Measurements from ENCODE around the gene TMEM259. TPM values are rescaled to one million over a fixed set of nuclear protein-coding genes. Genes with fewer than 3 reads are reported as not detected.

TMEM259 gene
- total and polyA plus RNA-seq, 2 of the 13 experiments (the other 11 are each of a cell fraction or from before 2014, with no cell fraction given): 64.7 to 164 TPM

DNA sequence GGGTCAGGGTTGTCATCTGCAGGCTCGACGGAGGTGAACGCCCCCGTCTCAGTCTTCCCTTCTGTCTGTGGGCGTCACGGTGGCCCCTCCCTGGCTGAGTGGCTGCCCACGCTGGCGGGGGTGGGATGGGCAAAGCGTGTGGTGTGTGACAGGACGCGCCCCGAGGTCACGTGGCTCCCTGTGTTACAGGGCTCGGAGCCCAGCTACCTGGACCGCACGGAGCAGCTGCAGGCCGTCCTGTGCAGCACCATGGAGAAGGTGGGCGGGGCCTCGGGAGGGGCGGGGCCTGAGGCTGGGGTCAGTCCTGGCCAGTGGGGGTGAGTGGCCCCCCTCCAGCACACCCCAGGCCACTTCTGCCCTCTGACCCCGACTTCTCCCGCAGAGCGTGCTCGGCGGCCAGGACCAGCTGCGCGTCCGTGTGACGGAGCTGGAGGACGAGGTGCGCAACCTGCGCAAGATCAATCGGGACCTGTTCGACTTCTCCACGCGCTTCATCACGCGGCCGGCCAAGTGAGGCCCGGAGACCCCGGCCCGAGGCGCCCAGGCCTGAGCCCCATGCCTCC, 27.0 kb downstream of the TMEM259 start (continued):
- no peak for TF ChIP-seq ZNF256 (CRISPR knock-in tag; conservative IDR thresholded peaks at IDR 0.05)
- TF ChIP-seq ONECUT2 (CRISPR knock-in tag; IDR thresholded peaks at IDR 0.05): no peak
- TF ChIP-seq HNRNPH1 (optimal IDR thresholded peaks at IDR 0.05; ENCODE audit: low read depth, low read length): no peak
- TF ChIP-seq HDAC6 (IDR thresholded peaks at IDR 0.05; ENCODE audit: low read depth, low read length): no peak
- TF ChIP-seq NR1H2 (CRISPR knock-in tag; IDR thresholded peaks at IDR 0.05; ENCODE audit: borderline replicate concordance, low read depth): no peak
- TF ChIP-seq, protein P1, sequence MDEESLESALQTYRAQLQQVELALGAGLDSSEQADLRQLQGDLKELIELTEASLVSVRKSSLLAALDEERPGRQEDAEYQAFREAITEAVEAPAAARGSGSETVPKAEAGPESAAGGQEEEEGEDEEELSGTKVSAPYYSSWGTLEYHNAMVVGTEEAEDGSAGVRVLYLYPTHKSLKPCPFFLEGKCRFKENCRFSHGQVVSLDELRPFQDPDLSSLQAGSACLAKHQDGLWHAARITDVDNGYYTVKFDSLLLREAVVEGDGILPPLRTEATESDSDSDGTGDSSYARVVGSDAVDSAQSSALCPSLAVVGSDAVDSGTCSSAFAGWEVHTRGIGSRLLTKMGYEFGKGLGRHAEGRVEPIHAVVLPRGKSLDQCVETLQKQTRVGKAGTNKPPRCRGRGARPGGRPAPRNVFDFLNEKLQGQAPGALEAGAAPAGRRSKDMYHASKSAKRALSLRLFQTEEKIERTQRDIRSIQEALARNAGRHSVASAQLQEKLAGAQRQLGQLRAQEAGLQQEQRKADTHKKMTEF (CRISPR knock-in tag; IDR thresholded peaks at IDR 0.05): no peak
- TF ChIP-seq NR2F1 (CRISPR knock-in tag; IDR thresholded peaks at IDR 0.05): no peak
- 0 out of 2 replicates have a peak, but pooled peaks have one; percentile 17 for TF ChIP-seq ZNF230 (CRISPR knock-in tag; IDR thresholded peaks at IDR 0.05)
- no peak for TF ChIP-seq CEBPB (IDR thresholded peaks at IDR 0.05; ENCODE audit: borderline replicate concordance, low read depth, low read length)
- TF ChIP-seq NRL (CRISPR knock-in tag; IDR thresholded peaks at IDR 0.05; ENCODE audit: borderline replicate concordance): no peak; the same call in 1 of the 2 replicates
- TF ChIP-seq ZBTB46 (CRISPR knock-in tag; IDR thresholded peaks at IDR 0.05; ENCODE audit: borderline replicate concordance): no peak
- TF ChIP-seq PREB (CRISPR knock-in tag; IDR thresholded peaks at IDR 0.05): no peak
- no peak for TF ChIP-seq NR2C2 (CRISPR knock-in tag; IDR thresholded peaks at IDR 0.05; ENCODE audit: borderline replicate concordance)
- peak; percentile 3 for TF ChIP-seq AGO1 (IDR thresholded peaks at IDR 0.05; ENCODE audit: low read depth, low read length, poor library complexity, severe bottlenecking)
- TF ChIP-seq ARNT (IDR thresholded peaks at IDR 0.05): no peak
- TF ChIP-seq ZNF746 (CRISPR knock-in tag; IDR thresholded peaks at IDR 0.05): no peak
- peak; percentile 87 for TF ChIP-seq AGO2 (optimal IDR thresholded peaks at IDR 0.05; ENCODE audit: low read depth, low read length)
- no peak for TF ChIP-seq YEATS2 (CRISPR knock-in tag; IDR thresholded peaks at IDR 0.05; ENCODE audit: borderline replicate concordance)
- no peak for TF ChIP-seq TCF7 (IDR thresholded peaks at IDR 0.05; ENCODE audit: low read depth)
- TF ChIP-seq ATF7 (IDR thresholded peaks at IDR 0.05): no peak
- TF ChIP-seq ATF7 (CRISPR knock-in tag; IDR thresholded peaks at IDR 0.05): no peak
- no peak for TF ChIP-seq MATR3 (CRISPR knock-in tag; IDR thresholded peaks at IDR 0.05)
- TF ChIP-seq ZNF747 (CRISPR knock-in tag; IDR thresholded peaks at IDR 0.05; ENCODE audit: borderline replicate concordance): no peak
- no peak for TF ChIP-seq ELF3 (CRISPR knock-in tag; IDR thresholded peaks at IDR 0.05)
- TF ChIP-seq GATA4 (IDR thresholded peaks at IDR 0.05; ENCODE audit: borderline replicate concordance, low read depth): no peak
- no peak for TF ChIP-seq ZNF431 (CRISPR knock-in tag; IDR thresholded peaks at IDR 0.05; ENCODE audit: borderline replicate concordance, low read depth)
- no peak for TF ChIP-seq ERF (CRISPR knock-in tag; IDR thresholded peaks at IDR 0.05)
- no peak for TF ChIP-seq ZMYM4 (CRISPR knock-in tag; IDR thresholded peaks at IDR 0.05)
- TF ChIP-seq ZNF354B (CRISPR knock-in tag; IDR thresholded peaks at IDR 0.05): no peak

Data from HepG2 (cell line).